ENCODE results near the gene ITGA11.

DNA sequence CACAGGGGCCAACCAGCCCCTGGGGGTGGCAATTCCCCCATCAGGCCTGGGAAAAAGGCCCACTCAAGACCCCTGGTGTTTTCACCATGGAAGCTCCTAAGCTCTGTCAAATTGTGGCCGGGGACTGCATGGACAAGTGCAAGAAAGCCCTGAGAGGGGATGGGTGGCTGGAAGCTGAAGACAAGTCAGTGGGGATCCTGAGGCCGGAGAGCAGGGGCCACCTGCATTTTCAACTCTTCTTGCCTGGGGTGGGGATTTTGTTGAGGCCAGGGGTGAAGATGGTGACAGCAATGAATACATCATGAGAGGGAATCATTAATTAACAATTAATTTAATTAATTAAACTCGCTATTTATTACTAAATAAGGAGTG is 120.5 kb downstream of the ITGA11 start:
- TF ChIP-seq, protein P1, sequence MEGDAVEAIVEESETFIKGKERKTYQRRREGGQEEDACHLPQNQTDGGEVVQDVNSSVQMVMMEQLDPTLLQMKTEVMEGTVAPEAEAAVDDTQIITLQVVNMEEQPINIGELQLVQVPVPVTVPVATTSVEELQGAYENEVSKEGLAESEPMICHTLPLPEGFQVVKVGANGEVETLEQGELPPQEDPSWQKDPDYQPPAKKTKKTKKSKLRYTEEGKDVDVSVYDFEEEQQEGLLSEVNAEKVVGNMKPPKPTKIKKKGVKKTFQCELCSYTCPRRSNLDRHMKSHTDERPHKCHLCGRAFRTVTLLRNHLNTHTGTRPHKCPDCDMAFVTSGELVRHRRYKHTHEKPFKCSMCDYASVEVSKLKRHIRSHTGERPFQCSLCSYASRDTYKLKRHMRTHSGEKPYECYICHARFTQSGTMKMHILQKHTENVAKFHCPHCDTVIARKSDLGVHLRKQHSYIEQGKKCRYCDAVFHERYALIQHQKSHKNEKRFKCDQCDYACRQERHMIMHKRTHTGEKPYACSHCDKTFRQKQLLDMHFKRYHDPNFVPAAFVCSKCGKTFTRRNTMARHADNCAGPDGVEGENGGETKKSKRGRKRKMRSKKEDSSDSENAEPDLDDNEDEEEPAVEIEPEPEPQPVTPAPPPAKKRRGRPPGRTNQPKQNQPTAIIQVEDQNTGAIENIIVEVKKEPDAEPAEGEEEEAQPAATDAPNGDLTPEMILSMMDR (IDR thresholded peaks at IDR 0.05) = no peak
- no peak for TF ChIP-seq POLR2A (IDR thresholded peaks at IDR 0.05)
